ENCODE data around the gene WDR6. TPM values are rescaled to one million over a fixed set of nuclear protein-coding genes. Genes with fewer than 3 reads are reported as not detected.

WDR6 gene
- total RNA-seq, 2 experiments from 2014 or later = 132 to 134 TPM

GRCh38 chr3:49017971-49018706, 10.9 kb downstream of the WDR6 start, which contains the start of gene DALRD3:
TSS of gene DALRD3 (minus strand) at chr3:49018580. CDS start at chr3:49018564, 16 bp downstream.
- ChIA-PET CTCF (interaction anchor here (6.5 kb wide), 1 partner anchor 29 kb away, joined by 53 read pairs; the partner anchor contains the start of gene P4HTM), POLR2A (interaction anchor here (0.7 to 12.0 kb wide), 10 partner anchors 11 to 103 kb away, joined by 3 to 331 read pairs (median 8); partner anchors contain the start of genes IMPDH2, P4HTM, QARS1 and QRICH1)
- peaks cover 48% of the 10 kb centered on the region for H3K4me1 ChIP-seq (ENCODE audit: insufficient read depth, low read length)
- DNase-seq (peak in 13 of 14 experiments; percentile 27 to 78 (median 45)), ATAC-seq (ENCODE audit: poor library complexity) (peak; percentile 20)
- peak within 1 kb of the TSS; percentile 91 for H3K4me3 Mint-ChIP-seq
- no peak for TF ChIP-seq CTCF (IDR thresholded peaks at IDR 0.05)
- peaks cover 30% of the 10 kb centered on the region for H3K36me3 ChIP-seq (ENCODE audit: insufficient read depth, low read length)
- H3K9me3 Mint-ChIP-seq = no peaks in the 10 kb centered on the region
- intact Hi-C loops (cut with DNase I, micrococcal nuclease) = loop anchor here in 1 of 2 experiments (1.0 kb wide), 1 partner anchor 11 kb away; the partner anchor contains the start of gene WDR6
- H3K36me3 Mint-ChIP-seq (ENCODE audit: low read depth) = peaks cover 46% of the 10 kb centered on the region
- peaks cover 33% of the 10 kb centered on the region for H3K4me1 Mint-ChIP-seq (ENCODE audit: low read depth)
- no peaks in the 10 kb centered on the region for H3K27me3 ChIP-seq (ENCODE audit: control insufficient read depth in 1 of 2, insufficient read depth in 2 of 2, low read length in 2 of 2)
- H3K9me3 ChIP-seq (ENCODE audit: control insufficient read depth in 1 of 2, insufficient read depth in 1 of 2, low read length in 2 of 2) = no peaks in the 10 kb centered on the region
- H3K4me3 ChIP-seq (ENCODE audit: low read length) = peak within 1 kb of the TSS; percentile 82
- no peaks in the 10 kb centered on the region for H3K27me3 Mint-ChIP-seq
- H3K27ac ChIP-seq (ENCODE audit: low read depth in 1 of 2, low read length in 2 of 2) = peak within 1 kb of the TSS; percentile 53 to 72
- peak within 1 kb of the TSS; percentile 90 for H3K27ac Mint-ChIP-seq

DNA sequence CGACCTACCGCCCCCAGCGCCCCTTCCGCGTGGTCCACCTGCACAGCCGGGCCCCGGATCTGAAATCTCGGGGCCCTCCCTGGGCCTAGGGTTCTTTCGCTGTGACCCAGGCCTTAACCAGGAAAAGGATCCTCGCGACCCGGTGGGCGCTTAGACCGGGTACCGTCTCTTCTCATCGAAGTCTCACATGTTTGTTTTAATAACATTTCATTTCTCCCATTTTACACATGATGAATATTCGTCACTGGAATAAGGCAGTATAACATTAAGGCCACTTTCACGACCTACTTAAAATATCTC, 11.5 kb downstream of the WDR6 start:
- Mint-ChIP-seq H3K27ac (peak overlapping the region; percentile 90), H3K4me3 (peak overlapping the region; percentile 91), H3K27me3 (no peaks in the 10 kb centered on the region), H3K9me3 (no peaks in the 10 kb centered on the region), H3K36me3 (ENCODE audit: low read depth) (peaks cover 46% of the 10 kb centered on the region), H3K4me1 (ENCODE audit: low read depth) (peaks cover 36% of the 10 kb centered on the region)
- Histone ChIP-seq H3K4me1 (ENCODE audit: insufficient read depth, low read length) (peaks cover 51% of the 10 kb centered on the region), H3K27ac (ENCODE audit: low read depth in 1 of 2, low read length in 2 of 2) (peak overlapping the region; percentile 53 to 72), H3K27me3 (ENCODE audit: control insufficient read depth in 1 of 2, insufficient read depth in 2 of 2, low read length in 2 of 2) (no peaks in the 10 kb centered on the region), H3K9me3 (ENCODE audit: control insufficient read depth in 1 of 2, insufficient read depth in 1 of 2, low read length in 2 of 2) (no peaks in the 10 kb centered on the region), H3K4me3 (ENCODE audit: low read length) (peak overlapping the region; percentile 82), H3K36me3 (ENCODE audit: insufficient read depth, low read length) (peaks cover 30% of the 10 kb centered on the region)
- intact Hi-C loops (cut with DNase I, micrococcal nuclease) = loop anchor here in 1 of 2 experiments (1.0 kb wide), 1 partner anchor 11 kb away; the partner anchor contains the start of gene WDR6
- DNase-seq (no peak), ATAC-seq (ENCODE audit: poor library complexity) (no peak)
- no peak for TF ChIP-seq CTCF (IDR thresholded peaks at IDR 0.05)
- CTCF ChIA-PET = interaction anchor here (6.5 kb wide), 1 partner anchor 30 kb away, joined by 53 read pairs; the partner anchor contains the start of gene P4HTM
- POLR2A ChIA-PET = interaction anchor here (0.9 to 12.0 kb wide), 8 partner anchors 10 to 86 kb away, joined by 3 to 331 read pairs (median 8); partner anchors contain the start of genes IMPDH2, P4HTM, QARS1 and QRICH1

GRCh38 chr3:49019941-49020329, 12.7 kb downstream of the WDR6 start:
- Histone ChIP-seq H3K27ac (ENCODE audit: low read depth in 1 of 2, low read length in 2 of 2) (peak overlapping the region in 1 of 2 donors; percentile 92), H3K9me3 (ENCODE audit: control insufficient read depth in 1 of 2, insufficient read depth in 1 of 2, low read length in 2 of 2) (no peaks in the 10 kb centered on the region), H3K36me3 (ENCODE audit: insufficient read depth, low read length) (peaks cover 30% of the 10 kb centered on the region), H3K4me1 (ENCODE audit: insufficient read depth, low read length) (peaks cover 62% of the 10 kb centered on the region), H3K4me3 (ENCODE audit: low read length) (peak overlapping the region; percentile 80), H3K27me3 (ENCODE audit: control insufficient read depth in 1 of 2, insufficient read depth in 2 of 2, low read length in 2 of 2) (no peaks in the 10 kb centered on the region)
- Mint-ChIP-seq H3K27ac (peak overlapping the region; percentile 90), H3K4me1 (ENCODE audit: low read depth) (peaks cover 41% of the 10 kb centered on the region), H3K4me3 (peak overlapping the region; percentile 91), H3K36me3 (ENCODE audit: low read depth) (peaks cover 46% of the 10 kb centered on the region), H3K9me3 (no peaks in the 10 kb centered on the region), H3K27me3 (no peaks in the 10 kb centered on the region)
- TF ChIP-seq CTCF (IDR thresholded peaks at IDR 0.05) = no peak
- DNase-seq (no peak), ATAC-seq (ENCODE audit: poor library complexity) (no peak)
- CTCF ChIA-PET = interaction anchor here (0.7 to 5.2 kb wide), 4 partner anchors 9 to 151 kb away, joined by 3 to 63 read pairs (median 31); partner anchors contain the start of genes IMPDH2, KLHDC8B, P4HTM and WDR6
- POLR2A ChIA-PET = interaction anchor here (0.5 to 12.0 kb wide), 7 partner anchors 9 to 1317 kb away, joined by 3 to 331 read pairs (median 28); partner anchors contain the start of genes IMPDH2, IP6K2, P4HTM and QARS1
- intact Hi-C loops (cut with DNase I, micrococcal nuclease) = loop anchor here (2.0 to 10.0 kb wide), 8 partner anchors 13 to 915 kb away; partner anchors contain the start of genes APEH (in 1 of the 2), ARIH2 (in 1 of the 2), QRICH1 (in 1 of the 2) and RHOA (in 1 of the 2)
